Mammary epithelial cell (primary cell): ENCODE measurements around the gene KL.

Experiments
- EZH2 ChIP-seq: IDR thresholded peaks from 2 replicates; pipeline ENCODE4 v1.6.1; 2012; ENCODE audit warnings: low read length, inconsistent platforms, borderline replicate concordance
- TF ChIP-seq, protein P1 (sequence below), 2 donors: IDR thresholded peaks in 1 of 2; conservative IDR thresholded peaks in 1 of 2; 2 replicates each; pipeline ENCODE4 v1.5.1; 2011 to 2012; ENCODE audit warnings: inconsistent platforms in 2 of 2, low read length in 2 of 2, mild to moderate bottlenecking in 2 of 2, control low read depth in 1 of 2, low read depth in 1 of 2; ENCODE audit not compliant: insufficient read depth in 1 of 2; ENCODE audit errors: extremely low read depth in 1 of 2

DNA sequence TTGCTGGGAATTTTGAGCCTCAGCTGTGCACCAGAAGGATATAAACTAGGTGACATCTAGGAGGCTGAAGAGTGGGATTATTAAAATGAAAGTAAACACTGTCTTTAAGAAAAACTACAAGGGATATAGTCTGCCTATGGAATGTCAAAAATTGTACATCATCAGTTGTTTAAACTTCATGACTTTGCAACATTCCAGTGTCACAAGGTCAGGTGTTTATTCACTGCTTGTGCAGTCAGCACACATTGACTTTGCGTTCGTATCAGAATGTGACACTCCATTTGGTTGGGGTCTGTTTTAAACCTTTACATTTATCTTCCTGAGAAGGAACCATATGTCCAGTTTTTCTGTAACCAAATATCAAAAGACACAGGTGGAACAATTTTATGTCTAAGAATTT lies 85.6 kb downstream of the KL start:
- TF ChIP-seq, protein P1, sequence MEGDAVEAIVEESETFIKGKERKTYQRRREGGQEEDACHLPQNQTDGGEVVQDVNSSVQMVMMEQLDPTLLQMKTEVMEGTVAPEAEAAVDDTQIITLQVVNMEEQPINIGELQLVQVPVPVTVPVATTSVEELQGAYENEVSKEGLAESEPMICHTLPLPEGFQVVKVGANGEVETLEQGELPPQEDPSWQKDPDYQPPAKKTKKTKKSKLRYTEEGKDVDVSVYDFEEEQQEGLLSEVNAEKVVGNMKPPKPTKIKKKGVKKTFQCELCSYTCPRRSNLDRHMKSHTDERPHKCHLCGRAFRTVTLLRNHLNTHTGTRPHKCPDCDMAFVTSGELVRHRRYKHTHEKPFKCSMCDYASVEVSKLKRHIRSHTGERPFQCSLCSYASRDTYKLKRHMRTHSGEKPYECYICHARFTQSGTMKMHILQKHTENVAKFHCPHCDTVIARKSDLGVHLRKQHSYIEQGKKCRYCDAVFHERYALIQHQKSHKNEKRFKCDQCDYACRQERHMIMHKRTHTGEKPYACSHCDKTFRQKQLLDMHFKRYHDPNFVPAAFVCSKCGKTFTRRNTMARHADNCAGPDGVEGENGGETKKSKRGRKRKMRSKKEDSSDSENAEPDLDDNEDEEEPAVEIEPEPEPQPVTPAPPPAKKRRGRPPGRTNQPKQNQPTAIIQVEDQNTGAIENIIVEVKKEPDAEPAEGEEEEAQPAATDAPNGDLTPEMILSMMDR (conservative IDR thresholded peaks at IDR 0.05 in 1 of 2, IDR thresholded peaks at IDR 0.05 in 1 of 2; ENCODE audit: extremely low read depth in 1 of 2, insufficient read depth in 1 of 2, low read depth in 1 of 2, low read length in 2 of 2): no peak
- TF ChIP-seq EZH2: no peak
